Liver (tissue), 9 donors: ENCODE data around the gene TAF4. TPM values are rescaled to one million over a fixed set of nuclear protein-coding genes. Genes with fewer than 3 reads are reported as not detected.

Experiments
- DNase-seq: peaks from one replicate; pipeline ENCODE4 v3.0.0-alpha.2; 2017; ENCODE audit warnings: low spot score
- H3K27ac ChIP-seq, 2 donors: one replicate each; pipeline ENCODE4 v1.7.0; 2013; ENCODE audit warnings: inconsistent platforms in 2 of 2, low read length in 2 of 2, control low read depth in 1 of 2, low read depth in 1 of 2, mild to moderate bottlenecking in 1 of 2
- H3K27me3 ChIP-seq, 4 donors: one replicate each; pipeline versions ENCODE4 v1.6.1 to v1.7.0; 2013; ENCODE audit warnings: low read length in 3 of 4, inconsistent platforms in 1 of 4, mild to moderate bottlenecking in 1 of 4, moderate library complexity in 1 of 4; ENCODE audit not compliant: control insufficient read depth in 4 of 4, insufficient read depth in 4 of 4
- H3K36me3 ChIP-seq, 4 donors: one replicate each; pipeline versions ENCODE4 v1.6.1 to v1.7.0; 2013; ENCODE audit warnings: low read length in 3 of 4, mild to moderate bottlenecking in 3 of 4, low read depth in 1 of 4, moderate library complexity in 1 of 4; ENCODE audit not compliant: control insufficient read depth in 4 of 4, insufficient read depth in 3 of 4
- H3K4me1 ChIP-seq, 4 donors: one replicate each; pipeline versions ENCODE4 v1.6.1 to v1.7.0; 2013; ENCODE audit warnings: low read length in 3 of 4, mild to moderate bottlenecking in 3 of 4, moderate library complexity in 1 of 4; ENCODE audit not compliant: control insufficient read depth in 4 of 4, insufficient read depth in 4 of 4
- H3K4me3 ChIP-seq, 3 donors: one replicate each; pipeline versions ENCODE4 v1.6.1 to v1.7.0; 2013; ENCODE audit warnings: low read length in 3 of 3, control low read depth in 1 of 3, low read depth in 1 of 3, mild to moderate bottlenecking in 1 of 3
- H3K9ac ChIP-seq, 2 donors: one replicate each; pipeline ENCODE4 v1.7.0; 2013; ENCODE audit warnings: low read length in 2 of 2, mild to moderate bottlenecking in 2 of 2, moderate library complexity in 2 of 2, control low read depth in 1 of 2, low read depth in 1 of 2
- H3K9me3 ChIP-seq, 4 donors: one replicate each; pipeline versions ENCODE4 v1.6.1 to v1.7.0; 2013; ENCODE audit warnings: low read length in 3 of 4; ENCODE audit not compliant: control insufficient read depth in 4 of 4
- EGR1 ChIP-seq, 2 donors: IDR thresholded peaks; 2 replicates each; pipeline ENCODE4 v1.6.1; 2016 to 2018; ENCODE audit warnings: antibody characterized with exemption in 2 of 2, low read depth in 2 of 2
- FOXA1 ChIP-seq: IDR thresholded peaks from 2 replicates; pipeline ENCODE4 v1.6.1; 2016; ENCODE audit warnings: antibody characterized with exemption
- FOXA2 ChIP-seq: IDR thresholded peaks from 2 replicates; pipeline ENCODE4 v1.6.1; 2016; ENCODE audit warnings: antibody characterized with exemption
- GABPA ChIP-seq, 2 donors: IDR thresholded peaks in 1 of 2; conservative IDR thresholded peaks in 1 of 2; 2 replicates each; pipeline ENCODE4 v1.6.1; 2016; ENCODE audit warnings: antibody characterized with exemption in 2 of 2, mild to moderate bottlenecking in 1 of 2, moderate library complexity in 1 of 2
- HNF4G ChIP-seq: IDR thresholded peaks from 2 replicates; pipeline ENCODE4 v1.6.1; 2016; ENCODE audit warnings: antibody characterized with exemption
- JUND ChIP-seq, 2 donors: IDR thresholded peaks; 2 replicates each; pipeline ENCODE4 v1.6.1; 2016; ENCODE audit warnings: antibody characterized with exemption in 2 of 2
- MAX ChIP-seq: IDR thresholded peaks from 2 replicates; pipeline ENCODE4 v1.6.1; 2016; ENCODE audit warnings: antibody characterized with exemption
- NR2F2 ChIP-seq: IDR thresholded peaks from 2 replicates; pipeline ENCODE4 v1.6.1; 2016; ENCODE audit warnings: antibody characterized with exemption
- RAD21 ChIP-seq, 2 donors: IDR thresholded peaks; 2 replicates each; pipeline ENCODE4 v1.6.1; 2016; ENCODE audit warnings: antibody characterized with exemption in 2 of 2, mild to moderate bottlenecking in 2 of 2
- RXRA ChIP-seq, 2 donors: IDR thresholded peaks; 2 replicates each; pipeline ENCODE4 v1.6.1; 2017 to 2018; ENCODE audit warnings: antibody characterized with exemption in 2 of 2, mild to moderate bottlenecking in 1 of 2
- SP1 ChIP-seq: IDR thresholded peaks from 2 replicates; pipeline ENCODE4 v1.6.1; 2018; ENCODE audit warnings: antibody characterized with exemption, mild to moderate bottlenecking
- TAF1 ChIP-seq: conservative IDR thresholded peaks from 2 replicates; pipeline ENCODE4 v1.6.1; 2016; ENCODE audit warnings: antibody characterized with exemption, mild to moderate bottlenecking
- YY1 ChIP-seq: IDR thresholded peaks from 2 replicates; pipeline ENCODE4 v1.6.1; 2016; ENCODE audit warnings: antibody characterized with exemption, mild to moderate bottlenecking
- WGBS: extraction: QIAGEN DNeasy Blood & Tissue Kit; methylation state at CpG from one replicate; pipeline ENCODE4 v1.1.7; 2013; 5-methylcytosine and 5-hydroxymethylcytosine counted together
- polyA plus RNA-seq, 2 donors: library from polyadenylated mRNA; stranded (reverse) in 1 of 2; unstranded in 1 of 2; fragments of 200-250 nt in 1 of 2; fragments of >200 nt in 1 of 2; fragmentation: Nextera tagmentation in 1 of 2; extraction: Ambion mirVana in 1 of 2; gene quantifications; one replicate each; pipeline versions ENCODE4 v1.2.1 to v1.2.3, GENCODE V29; 2013 to 2015
- total RNA-seq, 2 donors: library from RNA; depleted of rRNA; stranded (reverse); fragments of >200 nt; gene quantifications; one replicate each; pipeline ENCODE4 v1.2.3, GENCODE V29; 2014
- TF ChIP-seq, protein P1 (sequence below): IDR thresholded peaks from 2 replicates; pipeline ENCODE4 v1.6.1; 2016; ENCODE audit warnings: antibody characterized with exemption, mild to moderate bottlenecking
- donor health status: healthy.
- donor health status: healthy.
- donor health status: healthy.
- donor health status: healthy.
- donor health status: healthy.

The TAF4 gene
- total and polyA plus RNA-seq, 4 donors, result 2.0 to 11.8 (median 5.6) TPM

DNA sequence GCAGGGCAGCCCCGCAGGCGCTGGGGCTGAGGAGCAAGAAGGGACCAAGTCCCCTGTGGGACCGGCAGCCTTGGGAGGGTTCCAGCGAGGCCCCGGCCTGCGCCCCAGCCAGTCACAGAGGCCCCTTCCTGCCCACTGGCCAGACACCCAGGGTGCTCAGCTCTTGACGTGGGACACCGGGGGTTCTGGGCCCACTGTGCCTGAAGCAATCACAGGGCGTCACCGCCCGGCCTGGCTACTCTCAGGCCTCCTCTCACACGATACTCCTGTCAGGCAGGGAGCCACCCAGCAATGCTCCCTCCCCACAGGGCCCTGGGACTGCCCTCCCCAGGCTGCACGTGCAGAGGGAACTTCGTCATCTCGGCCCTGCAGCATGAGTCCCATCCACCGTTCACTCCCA, 14.5 kb downstream of the TAF4 start:
- DNase-seq, result no peak
- TF ChIP-seq JUND (IDR thresholded peaks at IDR 0.05), result no peak
- no peak for TF ChIP-seq HNF4G
- TF ChIP-seq YY1, result no peak
- TF ChIP-seq EGR1 (IDR thresholded peaks at IDR 0.05; ENCODE audit: low read depth in 2 of 2), result no peak
- no peak for TF ChIP-seq MAX
- no peak for TF ChIP-seq RXRA (IDR thresholded peaks at IDR 0.05)
- TF ChIP-seq FOXA2, result no peak
- Histone ChIP-seq H3K9ac (no peak overlapping the region), H3K27ac (no peak overlapping the region), H3K36me3 (peaks cover 0 to 4% (median 0%) of the 10 kb centered on the region in 4 donors), H3K4me3 (no peak overlapping the region), H3K9me3 (no peaks in the 10 kb centered on the region), H3K4me1 (peaks cover 0 to 6% (median 2%) of the 10 kb centered on the region in 4 donors), H3K27me3 (no peaks in the 10 kb centered on the region)
- whole genome bisulfite sequencing, result 79% methylated on average over 16 of the region's 16 CpGs

DNA sequence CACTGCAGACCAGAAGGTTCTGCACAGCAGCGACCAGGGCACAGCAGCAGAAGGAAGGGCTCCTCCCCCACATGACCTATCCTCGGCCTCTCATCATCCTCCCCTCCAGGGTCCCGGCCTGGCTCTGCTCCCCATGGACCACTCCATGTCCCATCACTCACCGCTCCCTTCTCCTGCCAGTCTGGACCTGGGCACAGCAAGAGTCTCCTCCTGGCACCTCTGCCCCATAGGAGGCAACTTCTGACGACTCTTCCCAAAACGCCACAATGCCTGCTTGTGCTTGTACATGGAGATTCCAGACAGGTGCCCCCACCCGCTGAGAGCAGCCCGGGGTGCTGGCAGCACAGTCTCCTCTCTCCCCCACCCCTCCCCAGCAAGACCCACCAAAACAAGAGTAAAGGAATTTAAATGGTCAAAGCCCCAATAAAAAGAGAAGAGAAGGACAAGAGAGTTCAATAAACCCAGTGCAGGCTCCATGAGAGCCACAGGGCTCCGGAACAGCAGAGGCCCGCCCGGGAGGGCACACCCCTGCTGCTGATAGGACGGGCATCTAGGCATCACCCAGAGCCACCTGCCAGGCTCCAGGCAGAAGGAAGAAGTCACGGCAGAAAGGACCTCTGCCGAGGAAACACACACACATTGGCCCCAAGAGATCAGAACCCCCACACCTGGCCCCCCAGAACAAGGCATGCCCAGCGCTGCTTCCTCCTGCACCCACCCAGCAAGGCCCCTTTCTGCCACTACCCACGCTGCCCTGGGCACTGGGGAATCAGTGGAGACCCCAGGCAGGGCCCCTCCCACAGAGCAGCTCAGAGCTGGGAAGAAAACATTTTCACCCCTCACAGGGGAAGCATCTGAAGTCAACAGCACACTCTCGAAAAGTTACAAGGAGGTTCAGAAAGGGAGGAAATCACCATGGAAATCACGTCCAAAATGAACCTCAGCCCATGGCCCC, 15.2 kb downstream of the TAF4 start:
- H3K9ac ChIP-seq, result no peak overlapping the region
- TF ChIP-seq TAF1, result no peak
- no peak for TF ChIP-seq GABPA (IDR thresholded peaks at IDR 0.05 in 1 of 2, conservative IDR thresholded peaks at IDR 0.05 in 1 of 2)
- TF ChIP-seq FOXA1, result no peak
- TF ChIP-seq, protein P1, sequence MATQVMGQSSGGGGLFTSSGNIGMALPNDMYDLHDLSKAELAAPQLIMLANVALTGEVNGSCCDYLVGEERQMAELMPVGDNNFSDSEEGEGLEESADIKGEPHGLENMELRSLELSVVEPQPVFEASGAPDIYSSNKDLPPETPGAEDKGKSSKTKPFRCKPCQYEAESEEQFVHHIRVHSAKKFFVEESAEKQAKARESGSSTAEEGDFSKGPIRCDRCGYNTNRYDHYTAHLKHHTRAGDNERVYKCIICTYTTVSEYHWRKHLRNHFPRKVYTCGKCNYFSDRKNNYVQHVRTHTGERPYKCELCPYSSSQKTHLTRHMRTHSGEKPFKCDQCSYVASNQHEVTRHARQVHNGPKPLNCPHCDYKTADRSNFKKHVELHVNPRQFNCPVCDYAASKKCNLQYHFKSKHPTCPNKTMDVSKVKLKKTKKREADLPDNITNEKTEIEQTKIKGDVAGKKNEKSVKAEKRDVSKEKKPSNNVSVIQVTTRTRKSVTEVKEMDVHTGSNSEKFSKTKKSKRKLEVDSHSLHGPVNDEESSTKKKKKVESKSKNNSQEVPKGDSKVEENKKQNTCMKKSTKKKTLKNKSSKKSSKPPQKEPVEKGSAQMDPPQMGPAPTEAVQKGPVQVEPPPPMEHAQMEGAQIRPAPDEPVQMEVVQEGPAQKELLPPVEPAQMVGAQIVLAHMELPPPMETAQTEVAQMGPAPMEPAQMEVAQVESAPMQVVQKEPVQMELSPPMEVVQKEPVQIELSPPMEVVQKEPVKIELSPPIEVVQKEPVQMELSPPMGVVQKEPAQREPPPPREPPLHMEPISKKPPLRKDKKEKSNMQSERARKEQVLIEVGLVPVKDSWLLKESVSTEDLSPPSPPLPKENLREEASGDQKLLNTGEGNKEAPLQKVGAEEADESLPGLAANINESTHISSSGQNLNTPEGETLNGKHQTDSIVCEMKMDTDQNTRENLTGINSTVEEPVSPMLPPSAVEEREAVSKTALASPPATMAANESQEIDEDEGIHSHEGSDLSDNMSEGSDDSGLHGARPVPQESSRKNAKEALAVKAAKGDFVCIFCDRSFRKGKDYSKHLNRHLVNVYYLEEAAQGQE, result no peak
- no peak for TF ChIP-seq YY1
- no peak for TF ChIP-seq NR2F2
- no peak for TF ChIP-seq JUND (IDR thresholded peaks at IDR 0.05)
- 88% methylated on average over 18 of the region's 18 CpGs for WGBS
- H3K4me1 ChIP-seq, result peaks cover 0 to 6% (median 3%) of the 10 kb centered on the region in 4 donors
- no peaks in the 10 kb centered on the region for H3K27me3 ChIP-seq
- no peak overlapping the region for H3K27ac ChIP-seq
- peaks cover 0 to 4% (median 0%) of the 10 kb centered on the region in 4 donors for H3K36me3 ChIP-seq
- no peak overlapping the region for H3K4me3 ChIP-seq
- no peak for DNase-seq
- H3K9me3 ChIP-seq, result no peaks in the 10 kb centered on the region

DNA sequence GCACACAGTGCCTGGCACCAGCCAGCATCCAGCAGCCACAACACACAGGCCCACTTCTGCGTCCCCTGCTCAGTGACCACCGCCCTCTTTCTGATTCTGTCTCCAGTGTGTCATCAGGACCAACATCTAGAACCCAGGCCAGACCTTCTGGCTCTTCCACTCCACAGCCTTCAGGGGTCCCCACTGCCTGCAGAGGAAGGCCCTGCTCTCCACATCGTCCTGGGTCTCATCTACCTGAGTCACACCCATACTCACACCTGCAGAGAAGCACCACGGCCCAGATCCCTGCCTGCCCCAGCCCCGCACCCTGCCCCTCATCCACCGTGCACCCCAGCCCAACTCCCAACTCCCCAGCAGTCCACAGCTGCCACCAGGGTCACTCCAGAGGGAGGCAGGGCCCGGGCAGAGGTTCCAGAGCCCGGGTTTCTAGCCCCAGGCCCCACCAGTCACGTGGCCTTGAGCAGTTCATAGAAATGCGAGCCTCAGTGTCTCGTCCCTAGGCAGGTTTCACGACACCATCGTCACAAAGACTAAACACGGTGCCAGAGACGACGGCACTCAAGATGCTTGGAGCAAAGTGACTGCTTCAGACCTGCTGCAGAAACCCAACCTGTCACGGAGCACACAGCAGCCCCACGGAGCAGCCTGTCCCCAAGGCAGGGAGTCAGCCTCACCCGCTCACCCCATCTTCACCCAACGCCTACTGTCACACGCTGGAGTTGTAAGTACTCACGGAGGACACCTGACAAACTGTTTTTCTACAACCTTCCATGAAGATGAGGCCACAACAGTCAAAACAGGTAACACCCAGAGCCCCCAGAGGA, 16.1 kb downstream of the TAF4 start:
- H3K36me3 ChIP-seq, result no peaks in the 10 kb centered on the region
- no peak overlapping the region for H3K27ac ChIP-seq
- H3K9me3 ChIP-seq, result no peaks in the 10 kb centered on the region
- peaks cover 0 to 8% (median 7%) of the 10 kb centered on the region in 4 donors for H3K4me1 ChIP-seq
- H3K27me3 ChIP-seq, result no peaks in the 10 kb centered on the region
- WGBS, result 94% methylated on average over 22 of the region's 22 CpGs
- no peak for DNase-seq
- TF ChIP-seq FOXA1 (no peak), SP1 (no peak), FOXA2 (no peak), NR2F2 (no peak), RXRA (IDR thresholded peaks at IDR 0.05) (no peak), HNF4G (no peak), RAD21 (IDR thresholded peaks at IDR 0.05) (no peak), EGR1 (IDR thresholded peaks at IDR 0.05; ENCODE audit: low read depth in 2 of 2) (no peak), YY1 (no peak)
- TF ChIP-seq, protein P1, result no peak
- no peak overlapping the region for H3K9ac ChIP-seq
- H3K4me3 ChIP-seq, result no peak overlapping the region
